Hepatic stellate cell (primary cell): ENCODE measurements around the gene EYS.
A peak's percentile ranks its signal among the peaks of the same experiment; 100 is the strongest.
"Not testable (repeated sequence)": the region's sequence is repeated elsewhere in the genome, so short reads cannot be mapped to it uniquely, and the experiment has no call there.

ENCODE experiments used
- DNase-seq: peaks from one replicate; pipeline ENCODE4 v3.0.0; 2011; ENCODE audit warnings: low spot score

Gene EYS

DNA sequence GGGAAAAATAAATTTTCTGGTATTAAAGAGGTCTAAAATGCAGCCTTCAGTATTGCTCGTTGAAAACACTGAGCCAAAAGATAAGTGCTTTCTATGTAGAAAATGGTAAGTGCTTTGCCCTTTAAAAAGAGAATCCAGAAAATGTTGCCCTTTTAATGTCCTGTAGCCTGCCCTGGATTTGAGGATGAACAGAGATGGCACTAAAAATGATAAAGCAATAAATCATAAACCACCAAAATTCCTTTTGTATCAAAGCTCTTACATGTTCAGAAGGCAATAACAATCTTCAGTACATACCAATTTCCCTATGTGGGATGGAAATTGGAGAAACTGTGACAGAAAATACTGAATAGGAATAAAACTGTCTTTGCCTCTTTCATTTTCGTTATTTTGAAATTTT, 1665.7 kb downstream of the EYS start:
- no peak for DNase-seq

DNA sequence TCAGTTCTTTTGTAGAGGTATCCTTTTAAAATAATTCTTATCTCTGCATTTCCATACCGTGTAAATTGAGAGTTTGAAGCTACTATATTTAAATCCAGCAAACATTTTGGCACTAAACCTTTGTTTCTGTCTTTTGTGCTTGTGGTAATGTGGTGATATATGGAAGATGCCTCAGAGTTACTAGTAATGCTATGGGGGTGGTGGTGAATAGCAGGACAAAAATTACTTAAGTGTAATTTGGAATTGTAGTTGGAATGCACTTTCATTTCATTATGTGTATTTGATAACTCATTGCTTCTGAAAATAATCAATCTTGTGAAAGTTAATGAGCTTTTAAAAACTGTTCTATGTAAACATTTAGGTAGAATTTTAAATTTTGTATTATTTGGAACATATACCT, 1666.9 kb downstream of the EYS start:
- no peak for DNase-seq

DNA sequence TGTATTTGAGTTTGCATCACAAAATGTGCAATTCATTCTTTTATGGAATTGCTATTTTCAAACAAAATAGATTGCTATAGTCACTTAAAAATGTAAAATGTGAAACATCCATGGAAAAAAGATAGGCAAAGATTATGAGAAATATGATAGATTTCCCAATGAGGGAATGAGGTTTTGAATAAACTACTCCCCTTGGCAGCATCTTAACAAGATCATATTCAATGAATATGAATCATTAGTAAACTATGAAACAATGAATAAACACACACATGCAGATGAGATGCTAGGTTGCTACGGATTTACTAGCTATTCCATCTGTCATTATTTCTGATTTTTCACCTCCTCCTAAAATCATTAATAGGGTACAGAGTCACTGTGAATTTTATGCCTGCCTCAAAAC, 1669.6 kb downstream of the EYS start:
- no peak for DNase-seq

DNA sequence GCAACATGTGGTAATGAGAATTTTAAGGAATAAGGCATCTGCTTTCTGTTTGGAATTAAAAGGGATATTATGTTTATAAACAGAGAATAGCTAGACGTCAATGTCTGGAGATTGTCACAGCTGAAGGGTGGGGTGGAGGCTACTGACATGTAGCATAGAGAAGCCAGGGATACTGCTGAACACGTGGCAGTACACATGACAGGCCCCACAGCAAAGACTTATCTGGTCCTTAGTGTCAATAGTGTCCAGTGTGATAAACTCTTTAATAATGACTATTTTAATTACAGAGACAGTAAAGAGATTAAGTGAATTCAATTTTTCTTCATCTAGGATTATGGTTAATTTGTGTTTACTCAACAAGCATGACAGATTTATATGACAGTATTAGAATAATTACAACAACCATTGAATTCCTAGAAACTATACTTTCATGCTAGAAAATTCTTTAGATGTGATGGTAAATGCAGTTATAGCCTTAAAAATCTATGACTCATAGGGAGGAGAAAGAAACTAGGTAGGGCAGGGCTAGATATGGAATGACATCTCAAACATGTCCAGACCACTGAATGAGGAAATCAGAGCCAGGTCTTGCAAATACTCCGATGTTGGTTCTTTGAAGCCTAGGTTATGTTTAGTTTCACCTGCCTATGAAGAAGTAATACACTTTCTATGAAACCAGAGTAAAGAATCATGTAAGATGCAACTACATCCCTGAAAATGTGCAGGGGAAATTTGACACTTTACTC, 1671.9 kb downstream of the EYS start:
- no peak for DNase-seq

DNA sequence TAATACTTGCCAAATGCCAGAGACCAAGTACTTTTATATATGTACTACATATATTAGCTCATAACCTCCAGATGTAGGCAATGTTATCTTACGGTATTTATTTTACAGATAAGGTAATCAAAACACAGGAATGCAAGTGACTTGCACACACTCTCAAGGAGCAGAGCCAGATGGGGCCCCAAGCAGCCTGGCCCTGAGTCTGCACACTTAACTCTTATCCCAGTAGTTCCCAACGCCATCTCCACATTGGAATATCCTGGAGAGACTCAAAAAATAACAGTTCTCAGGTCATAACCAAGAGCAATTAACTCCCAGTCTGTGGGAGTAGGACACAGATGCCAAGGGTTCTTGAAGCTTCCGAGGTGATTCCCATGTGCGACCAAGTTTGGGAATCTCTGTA, 1672.7 kb downstream of the EYS start:
- DNase-seq = no peak

DNA sequence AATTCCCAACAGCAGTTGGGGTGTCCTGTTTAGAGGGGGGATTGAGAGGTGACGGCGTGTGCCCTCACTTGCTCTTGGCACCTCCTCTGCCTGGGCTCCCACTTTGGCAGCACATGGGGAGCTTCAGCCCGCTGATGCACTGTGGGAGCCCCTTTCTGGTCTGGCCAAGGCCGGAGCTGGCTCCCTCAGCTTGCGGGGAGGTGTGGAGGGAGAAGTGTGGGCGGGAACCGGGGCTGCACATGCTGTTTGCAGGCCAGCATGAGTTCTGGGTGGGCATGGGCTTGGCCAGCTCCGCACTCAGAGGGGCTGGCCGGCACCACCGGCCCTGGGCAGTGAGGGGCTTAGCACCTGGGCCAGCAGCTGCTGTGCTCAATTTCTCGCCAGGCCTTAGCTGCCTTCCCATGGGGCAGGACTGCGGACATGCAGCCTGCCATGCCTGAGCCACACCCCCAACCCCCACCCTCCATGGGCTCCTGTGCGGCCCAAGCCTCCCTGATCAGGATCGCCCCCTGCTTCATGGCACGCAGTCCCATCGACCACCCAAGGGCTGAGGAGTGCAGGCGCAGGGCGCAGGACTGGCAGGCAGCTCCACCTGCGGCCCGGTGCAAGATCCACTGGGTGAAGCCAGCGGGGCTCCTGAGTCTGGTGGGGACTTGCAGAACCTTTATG, 1675.9 kb downstream of the EYS start:
- DNase-seq = not testable (repeated sequence)

DNA sequence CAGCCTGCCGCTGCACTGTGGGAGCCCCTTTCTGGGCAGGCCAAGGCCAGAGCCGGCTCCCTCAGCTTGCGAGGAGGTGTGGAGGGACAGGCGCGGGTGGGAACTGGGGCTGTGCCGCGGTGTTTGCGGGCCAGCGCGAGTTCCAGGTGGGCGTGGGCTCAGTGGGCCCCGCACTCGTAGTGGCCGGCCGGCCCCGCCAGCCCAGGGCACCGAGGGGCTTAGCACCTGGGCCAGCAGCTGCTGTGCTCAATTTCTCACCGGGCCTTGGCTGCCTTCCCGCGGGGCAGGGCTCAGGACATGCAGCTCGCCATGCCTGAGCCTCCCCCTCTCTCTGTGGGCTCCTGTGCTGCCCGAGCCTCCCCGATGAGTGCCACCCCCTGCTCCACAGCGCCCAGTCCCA, 1683.3 kb downstream of the EYS start:
- no peak for DNase-seq

DNA sequence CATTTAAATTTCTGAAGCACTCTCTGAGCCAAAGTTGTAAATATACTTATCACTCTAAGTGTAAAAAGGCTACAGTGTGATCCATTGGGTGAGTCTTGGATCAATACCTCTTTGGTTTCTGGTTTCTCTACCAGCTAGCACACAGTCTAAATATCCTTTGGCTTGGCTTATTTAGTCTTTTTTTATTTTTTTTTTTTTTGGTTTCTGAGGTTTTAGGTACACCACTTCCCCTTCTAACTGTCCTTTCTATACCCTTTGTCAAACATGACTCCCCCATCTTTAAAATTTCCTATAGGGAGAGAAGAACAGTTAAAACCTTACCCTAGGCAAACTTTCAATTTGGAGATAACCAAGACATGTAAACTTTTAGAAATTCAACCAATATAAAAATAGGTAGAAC, 1692.4 kb downstream of the EYS start:
- no peak for DNase-seq

DNA sequence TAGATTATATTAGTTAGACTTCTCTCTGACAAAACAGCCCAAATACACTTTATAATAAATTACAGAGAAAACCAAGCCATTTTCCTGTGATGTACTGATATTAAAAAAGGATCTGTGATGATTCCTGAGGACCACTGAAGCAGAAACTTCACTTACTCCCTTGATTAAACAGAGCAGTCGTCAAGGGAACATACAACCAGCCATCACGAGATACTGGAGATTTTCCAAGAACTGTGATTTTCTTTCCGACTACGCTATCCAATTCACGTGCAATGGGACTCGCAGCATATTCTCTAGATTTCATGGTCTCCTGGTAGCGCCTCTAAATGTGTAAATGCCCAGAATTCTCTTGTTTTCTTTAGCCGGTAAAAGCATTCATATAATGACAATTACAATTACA, 1694.0 kb downstream of the EYS start:
- DNase-seq = no peak

DNA sequence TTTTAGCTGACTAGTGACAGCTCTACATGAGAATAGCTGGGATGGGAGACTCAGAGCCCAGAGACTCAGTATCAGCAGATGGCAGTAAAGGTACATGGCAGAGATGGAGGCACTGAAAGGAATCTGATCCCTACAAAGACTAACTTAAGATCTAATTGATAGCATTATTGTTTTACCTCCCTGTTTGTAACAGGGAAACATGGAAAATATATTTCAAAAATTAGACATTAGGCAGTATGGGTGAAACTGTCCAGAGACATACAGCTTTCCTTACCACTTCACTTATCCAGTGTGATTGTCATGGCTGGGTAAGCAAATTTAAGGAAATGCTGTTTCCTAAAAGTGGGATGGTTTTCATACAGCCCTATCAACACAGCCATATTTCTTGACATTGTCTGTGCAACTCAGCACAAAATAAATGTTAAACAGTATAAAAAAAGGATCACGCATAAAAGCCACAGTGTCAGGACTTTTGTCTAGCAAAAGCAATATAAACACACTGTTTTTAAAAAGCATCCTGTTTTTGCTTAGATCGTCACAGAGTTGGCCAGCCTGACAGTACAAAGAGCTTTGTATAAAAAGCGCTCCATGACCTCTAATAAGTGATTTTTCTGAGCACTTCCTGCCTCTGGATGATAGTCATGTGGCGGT, 1694.5 kb downstream of the EYS start:
- DNase-seq = peak; percentile 25

DNA sequence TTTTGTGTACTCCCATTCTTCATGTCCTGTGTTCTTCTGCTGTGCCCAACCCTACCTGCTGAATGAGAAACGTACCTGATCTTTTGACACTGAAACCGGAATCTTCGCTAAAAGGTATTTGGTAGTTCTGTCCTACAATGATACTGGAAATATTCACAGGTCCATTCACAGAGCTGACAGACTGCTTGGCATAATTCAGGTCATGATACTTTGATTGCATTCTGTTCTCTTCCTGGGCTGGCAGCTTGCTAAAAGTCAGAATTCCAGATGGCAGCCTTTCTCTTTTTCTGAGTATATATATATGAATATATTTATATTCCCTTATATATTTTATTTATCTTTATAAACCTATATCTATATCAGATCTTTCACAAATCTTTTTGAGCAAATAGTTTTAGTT, 1696.4 kb downstream of the EYS start:
- DNase-seq = no peak

DNA sequence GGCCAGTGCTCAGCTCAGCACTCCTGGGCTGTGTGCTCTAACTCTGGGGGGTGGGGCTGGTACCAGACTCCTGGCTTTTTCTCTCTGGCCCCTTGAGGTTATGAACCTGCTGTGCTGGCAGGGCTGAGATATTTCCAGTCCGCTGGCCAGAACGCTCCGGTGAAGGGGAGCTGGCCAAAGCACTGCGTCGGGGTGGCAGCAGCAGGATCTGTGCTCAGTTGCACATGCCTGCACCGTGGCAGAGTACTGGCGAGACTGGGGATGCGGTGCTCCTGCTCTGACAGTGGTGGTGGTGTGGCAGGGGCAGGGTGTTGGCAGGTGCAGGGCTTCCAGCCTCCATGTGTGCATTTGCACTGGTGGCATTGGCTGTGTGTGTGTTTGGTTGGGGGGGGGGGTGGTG, 1697.0 kb downstream of the EYS start:
- DNase-seq = no peak

DNA sequence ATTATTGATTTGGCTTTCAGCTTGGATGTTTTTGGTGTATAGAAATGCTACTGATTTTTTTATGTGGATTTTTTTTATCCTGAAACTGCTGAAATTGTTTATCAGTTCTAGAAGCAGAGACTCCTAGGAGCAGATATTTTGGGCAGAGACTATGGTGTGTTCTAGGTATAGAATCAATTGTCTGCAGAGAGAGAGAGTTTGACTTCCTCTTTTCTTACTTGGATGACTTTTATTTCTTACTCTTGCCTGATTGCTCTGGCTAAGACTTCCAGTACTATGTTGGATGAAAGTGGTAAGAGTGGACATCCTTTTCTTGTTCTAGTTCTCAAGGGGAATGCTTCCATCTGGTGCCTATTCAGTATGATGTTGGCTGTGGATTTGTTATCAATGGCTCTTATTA, 1700.8 kb downstream of the EYS start:
- DNase-seq = no peak

DNA sequence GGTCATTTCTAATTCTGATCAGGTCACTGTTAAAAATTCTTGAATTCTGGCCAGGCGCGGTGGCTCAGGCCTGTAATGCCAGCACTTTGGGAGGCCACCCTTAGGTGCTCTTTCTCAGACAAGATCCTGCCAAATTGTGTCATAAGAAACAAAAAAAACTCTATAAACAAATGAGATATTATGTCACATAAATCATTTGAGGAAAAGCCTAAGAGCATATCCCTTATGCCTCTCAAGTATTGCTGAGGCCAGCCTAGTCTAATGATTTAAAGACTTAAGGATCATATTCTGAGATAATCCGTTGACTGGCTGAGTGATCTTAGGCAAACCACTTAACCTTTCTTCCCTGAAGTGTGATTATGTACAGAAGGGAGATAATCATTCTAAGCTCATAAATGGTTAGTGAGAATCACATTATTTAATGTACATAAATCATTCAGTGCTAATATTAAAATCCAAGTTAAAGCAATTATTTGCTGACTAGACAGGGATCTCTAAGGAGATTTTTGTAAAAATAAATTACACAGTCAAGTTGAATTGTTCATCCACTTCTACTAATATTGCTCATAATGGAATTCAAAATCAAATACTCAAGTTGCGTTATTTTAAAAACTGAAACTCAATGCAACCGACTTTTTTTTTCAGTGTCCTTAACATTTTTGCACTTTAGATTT, 1706.1 kb downstream of the EYS start:
- DNase-seq = no peak

DNA sequence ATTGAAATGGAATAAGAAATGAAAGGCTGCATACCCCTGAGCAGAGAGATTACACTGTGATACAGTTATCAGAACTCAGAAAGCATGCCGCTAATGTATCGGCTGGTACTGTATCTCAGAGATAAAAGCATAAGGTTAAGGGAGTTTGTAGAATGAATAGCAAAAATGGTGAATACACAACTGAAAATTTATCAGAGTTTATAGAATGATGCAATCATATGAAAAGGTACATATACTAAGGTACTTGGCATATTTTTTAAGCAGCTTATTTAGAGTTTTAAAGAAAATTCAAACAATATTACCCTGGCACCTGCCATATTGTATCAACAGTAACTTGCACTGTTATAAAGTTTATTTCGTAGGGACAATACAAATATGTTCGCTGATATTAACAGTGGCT, 1707.4 kb downstream of the EYS start:
- no peak for DNase-seq

DNA sequence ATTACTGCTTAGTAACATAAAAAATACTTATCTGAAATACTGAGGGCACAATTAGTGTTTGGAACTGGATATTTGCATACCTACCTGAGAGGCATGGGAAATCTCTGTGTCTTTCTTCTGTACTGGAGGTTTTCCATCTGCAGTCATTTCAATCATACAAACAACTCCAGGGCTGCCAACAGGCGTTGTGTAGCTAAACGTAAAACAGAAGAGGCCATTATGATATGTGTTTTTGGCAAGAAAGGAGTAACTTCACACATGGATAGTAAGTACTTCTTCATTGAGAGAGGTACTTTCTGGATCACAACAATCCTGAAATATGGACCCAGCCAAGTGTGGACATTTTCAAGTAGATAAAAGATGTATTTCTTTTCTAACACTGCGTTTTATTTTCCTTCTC, 1708.0 kb downstream of the EYS start:
- DNase-seq = no peak

DNA sequence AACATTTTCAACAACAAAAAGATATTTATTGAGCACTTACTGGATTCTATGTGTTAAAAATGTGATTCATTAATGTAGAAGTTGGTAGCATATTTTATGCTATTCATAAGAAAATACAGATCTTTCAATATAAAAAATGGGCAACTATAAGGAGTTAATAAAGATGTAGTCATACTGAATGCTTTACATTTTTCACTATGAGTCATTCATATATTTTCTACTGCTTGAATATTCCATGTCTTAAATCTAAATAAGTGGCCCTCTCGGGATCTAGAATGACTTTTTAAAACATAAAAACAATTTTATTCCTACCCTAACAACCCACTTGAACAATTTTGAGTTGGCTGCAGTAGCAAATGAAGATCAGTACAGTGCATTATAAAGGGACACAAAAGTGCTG, 1709.3 kb downstream of the EYS start:
- no peak for DNase-seq

DNA sequence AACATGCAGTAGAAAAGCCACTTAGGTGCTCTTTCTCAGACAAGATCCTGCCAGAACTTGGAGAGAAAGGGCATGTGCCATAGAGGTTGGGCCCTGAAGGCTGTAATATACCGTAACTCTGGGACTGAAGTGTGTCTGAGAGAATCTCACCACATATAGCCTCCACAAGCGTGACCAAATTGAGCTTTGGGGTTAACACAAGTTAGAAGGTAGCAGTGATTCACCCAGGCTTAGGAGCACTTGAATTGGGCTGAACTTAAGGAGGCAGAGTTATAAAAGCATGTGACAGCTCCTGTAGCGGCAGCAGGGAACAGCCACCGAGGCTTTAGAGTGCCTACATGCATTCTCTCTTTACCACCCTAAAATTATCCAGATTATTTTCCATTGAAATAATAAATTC, 1709.8 kb downstream of the EYS start:
- DNase-seq = no peak

DNA sequence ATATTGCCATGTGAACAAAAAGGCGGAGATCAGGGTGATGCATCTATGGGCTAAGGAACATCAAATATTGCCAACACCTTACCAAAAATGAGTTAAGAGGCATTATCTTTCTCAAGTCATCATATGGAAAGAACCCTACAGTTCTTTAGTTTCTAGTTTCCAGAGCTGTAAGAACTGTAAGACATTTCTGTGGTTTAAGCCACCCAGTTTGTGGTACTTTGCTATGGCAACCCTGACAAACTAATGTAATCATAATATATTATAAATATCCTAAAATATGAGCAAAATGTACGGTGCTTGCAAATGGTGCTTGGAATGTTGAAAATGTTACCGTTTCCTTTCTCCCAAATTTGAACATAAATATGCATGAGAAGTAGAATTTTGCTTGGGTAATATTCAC, 1721.8 kb downstream of the EYS start:
- DNase-seq = no peak

DNA sequence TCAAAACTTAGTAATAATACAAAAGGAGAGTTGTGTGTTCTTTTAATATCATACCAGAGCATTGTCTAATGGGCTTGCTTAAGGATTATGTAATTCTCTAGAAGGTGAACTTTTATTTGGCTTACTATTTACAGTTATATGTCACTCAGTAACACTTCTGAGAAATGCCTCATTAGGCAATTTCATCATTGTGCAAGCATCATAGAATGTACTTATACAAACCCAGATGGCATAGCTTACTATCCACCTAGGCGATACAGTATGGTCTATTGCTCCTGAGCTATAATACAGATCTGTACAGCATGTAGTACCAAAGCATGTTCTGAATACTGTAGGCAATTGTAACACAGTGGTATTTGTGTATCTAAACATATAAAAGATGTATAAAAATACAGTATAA, 1731.3 kb downstream of the EYS start:
- no peak for DNase-seq

DNA sequence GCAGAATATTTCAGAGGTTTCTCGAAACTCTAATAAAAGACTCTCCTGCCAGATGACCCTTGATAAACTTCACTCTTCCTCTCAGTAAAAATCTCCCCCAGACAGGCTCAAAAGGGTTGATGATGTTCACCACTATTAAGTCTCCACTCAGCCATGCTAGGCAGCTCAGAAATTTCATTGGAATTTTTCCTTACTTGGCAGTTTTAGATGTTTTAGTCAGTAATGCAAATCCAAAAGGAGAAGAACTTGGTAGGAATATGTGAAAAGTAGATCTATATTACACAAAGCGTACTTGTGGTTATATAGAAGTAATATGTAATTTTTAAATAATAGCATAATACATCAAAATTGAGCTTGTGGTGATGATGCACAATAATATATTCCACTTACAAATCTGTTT, 1738.4 kb downstream of the EYS start:
- DNase-seq = no peak

DNA sequence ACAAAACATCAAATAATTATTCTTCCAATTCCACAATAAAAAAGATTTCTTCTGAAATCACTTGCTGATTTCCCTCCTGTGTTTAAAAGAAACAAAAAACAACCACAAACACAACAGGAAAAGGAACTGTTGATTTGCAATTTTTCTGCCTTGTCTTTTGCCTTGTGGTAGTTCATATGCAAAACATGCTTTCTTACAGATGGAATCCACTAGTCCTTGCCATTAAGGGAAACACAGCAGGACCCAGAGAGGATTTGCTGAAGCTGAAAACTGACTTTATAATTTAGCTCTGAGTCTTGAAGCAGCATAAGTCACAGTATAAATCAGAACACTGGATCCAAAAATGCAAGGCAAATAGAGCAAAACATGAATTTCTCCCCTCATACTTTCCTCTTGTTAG, 1742.7 kb downstream of the EYS start:
- no peak for DNase-seq

DNA sequence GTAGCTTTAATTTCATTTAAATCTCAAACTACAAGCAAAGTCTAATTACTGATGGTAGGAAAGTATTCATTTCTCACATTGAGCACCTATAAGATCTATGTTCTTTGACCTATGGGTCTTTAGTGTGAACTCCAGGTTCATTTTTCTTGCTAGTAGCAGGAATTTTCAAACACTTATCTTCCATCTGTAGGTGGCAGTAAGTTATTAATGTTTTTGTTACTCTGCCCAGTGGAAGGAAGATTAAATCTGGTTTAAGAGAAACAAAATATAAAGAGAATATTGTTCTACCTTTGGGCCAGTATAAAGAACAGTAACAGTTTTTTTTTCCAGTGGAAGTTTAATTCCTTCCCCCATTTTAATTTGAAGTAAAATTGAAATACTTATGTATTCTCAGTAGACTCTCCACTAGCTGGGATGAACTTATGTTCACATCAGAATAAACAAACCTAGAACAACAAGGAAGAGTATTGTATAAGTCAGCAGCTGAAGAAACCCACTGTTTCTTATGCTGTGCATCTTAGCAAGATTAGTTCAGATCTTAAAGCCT, 1743.2 kb downstream of the EYS start:
- DNase-seq = no peak
